WTC11 (cell line): ENCODE measurements around the gene OFD1. TPM values are rescaled to one million over a fixed set of nuclear protein-coding genes. Genes with fewer than 3 reads are reported as not detected.
A peak's percentile ranks its signal among the peaks of the same experiment; 100 is the strongest.

Source experiments
- ATAC-seq: fragments of 200-7000 bp; cut with Tn5 transposase; 2 replicates; pipeline ENCODE4 v1.10.0; 2021; ENCODE audit warnings: mild to moderate bottlenecking, moderate library complexity
- CTCF ChIA-PET: fragments of 300-600 bp; sonication (Branson Sonifier 250); formaldehyde crosslinking; loops from one replicate; lab custom pipeline; 2021; ENCODE audit warnings: antibody characterized with exemption; lab: Charles Lee
- POLR2A ChIA-PET: fragments of 350-600 bp; sonication (Branson Sonifier 250); formaldehyde crosslinking; loops from one replicate; lab custom pipeline; 2021; ENCODE audit warnings: antibody characterized with exemption; lab: Charles Lee
- DNase-seq: peaks from one replicate; pipeline ENCODE4 v3.0.0; 2021; ENCODE audit warnings: low spot score
- H3K27ac Mint-ChIP-seq: 2 replicates; pipeline ENCODE4 v1.8.0; 2021; ENCODE audit warnings: mixed read lengths
- H3K27me3 Mint-ChIP-seq: 2 replicates; pipeline ENCODE4 v1.8.0; 2021; ENCODE audit warnings: low read depth, mild to moderate bottlenecking, moderate library complexity, mixed read lengths
- H3K36me3 Mint-ChIP-seq: 2 replicates; pipeline ENCODE4 v1.8.0; 2021; ENCODE audit warnings: mixed read lengths
- H3K4me1 Mint-ChIP-seq: 2 replicates; pipeline ENCODE4 v1.8.0; 2022; ENCODE audit warnings: mixed read lengths
- H3K4me3 Mint-ChIP-seq: 2 replicates; pipeline ENCODE4 v1.8.0; 2021; ENCODE audit warnings: mild to moderate bottlenecking, moderate library complexity, mixed read lengths
- H3K9me3 Mint-ChIP-seq: 2 replicates; pipeline ENCODE4 v1.8.0; 2021; ENCODE audit warnings: mixed read lengths
- ATF3 ChIP-seq: sonication (generic); formaldehyde crosslinking; conservative IDR thresholded peaks from 2 replicates; pipeline ENCODE4 v1.8.1; 2022; ENCODE audit warnings: mild to moderate bottlenecking, missing genetic modification reagents
- CDX4 ChIP-seq: fragments of 250-450 bp; sonication (Bioruptor Pico); IDR thresholded peaks from 2 replicates; pipeline ENCODE4 v1.9.0; 2021; ENCODE audit warnings: moderate library complexity, mild to moderate bottlenecking, inconsistent platforms, borderline replicate concordance
- CREM ChIP-seq: sonication (generic); formaldehyde crosslinking; IDR thresholded peaks from 2 replicates; pipeline ENCODE4 v1.8.1; 2022; ENCODE audit warnings: mild to moderate bottlenecking, missing genetic modification reagents, moderate library complexity
- CTCF ChIP-seq: fragments of 200-600 bp; IDR thresholded peaks from 2 replicates; pipeline ENCODE4 v1.8.0; 2022; ENCODE audit warnings: antibody characterized with exemption
- E2F1 ChIP-seq: sonication (generic); formaldehyde crosslinking; IDR thresholded peaks from 2 replicates; pipeline ENCODE4 v1.8.0; 2022; ENCODE audit warnings: mild to moderate bottlenecking, missing genetic modification reagents
- E2F4 ChIP-seq: sonication (generic); formaldehyde crosslinking; IDR thresholded peaks from 2 replicates; pipeline ENCODE4 v1.8.1; 2022; ENCODE audit warnings: low read depth, mild to moderate bottlenecking, moderate library complexity, missing genetic modification reagents, borderline replicate concordance
- EMX1 ChIP-seq: fragments of 250-450 bp; sonication (Bioruptor Pico); IDR thresholded peaks from 2 replicates; pipeline ENCODE4 v1.8.0; 2021; ENCODE audit warnings: mild to moderate bottlenecking
- IRF1 ChIP-seq: sonication (generic); formaldehyde crosslinking; IDR thresholded peaks from 2 replicates; pipeline ENCODE4 v1.8.0; 2023; ENCODE audit warnings: missing genetic modification reagents
- JUN ChIP-seq: sonication (generic); formaldehyde crosslinking; IDR thresholded peaks from 2 replicates; pipeline ENCODE4 v1.8.0; 2023; ENCODE audit warnings: mild to moderate bottlenecking, missing genetic modification reagents
- MAX ChIP-seq: sonication (generic); formaldehyde crosslinking; IDR thresholded peaks from 2 replicates; pipeline ENCODE4 v1.8.0; 2022; ENCODE audit warnings: mild to moderate bottlenecking, missing genetic modification reagents
- MLX ChIP-seq: sonication (generic); formaldehyde crosslinking; IDR thresholded peaks from 2 replicates; pipeline ENCODE4 v1.8.1; 2023; ENCODE audit warnings: mild to moderate bottlenecking, missing genetic modification reagents, moderate library complexity
- NFATC4 ChIP-seq: fragments of 250-450 bp; sonication (Bioruptor Pico); IDR thresholded peaks from 2 replicates; pipeline ENCODE4 v1.9.0; 2021; ENCODE audit warnings: mild to moderate bottlenecking
- NFYB ChIP-seq: sonication (generic); formaldehyde crosslinking; conservative IDR thresholded peaks from 2 replicates; pipeline ENCODE4 v1.8.0; 2022; ENCODE audit warnings: low read depth, missing genetic modification reagents
- NR3C1 ChIP-seq: sonication (generic); formaldehyde crosslinking; conservative IDR thresholded peaks from 2 replicates; pipeline ENCODE4 v1.8.1; 2023; ENCODE audit warnings: low read depth, mild to moderate bottlenecking, missing genetic modification reagents
- PRRX2 ChIP-seq: fragments of 250-450 bp; sonication (Bioruptor Pico); IDR thresholded peaks from 2 replicates; pipeline ENCODE4 v1.8.0; 2021; ENCODE audit warnings: mild to moderate bottlenecking
- SMAD4 ChIP-seq: sonication (generic); formaldehyde crosslinking; IDR thresholded peaks from 2 replicates; pipeline ENCODE4 v1.8.0; 2022; ENCODE audit warnings: mild to moderate bottlenecking, missing genetic modification reagents
- SP1 ChIP-seq: sonication (generic); formaldehyde crosslinking; conservative IDR thresholded peaks from 2 replicates; pipeline ENCODE4 v1.8.1; 2022; ENCODE audit warnings: missing genetic modification reagents
- ZBTB21 ChIP-seq: sonication (generic); formaldehyde crosslinking; IDR thresholded peaks from 2 replicates; pipeline ENCODE4 v1.8.1; 2023; ENCODE audit warnings: mild to moderate bottlenecking, missing genetic modification reagents, borderline replicate concordance
- ZBTB43 ChIP-seq: sonication (generic); formaldehyde crosslinking; IDR thresholded peaks from 2 replicates; pipeline ENCODE4 v1.8.1; 2023; ENCODE audit warnings: mild to moderate bottlenecking, missing genetic modification reagents
- ZMAT4 ChIP-seq: fragments of 250-450 bp; sonication (Bioruptor Pico); IDR thresholded peaks from 2 replicates; pipeline ENCODE4 v1.9.0; 2021; ENCODE audit warnings: mild to moderate bottlenecking
- ZNF263 ChIP-seq: sonication (generic); formaldehyde crosslinking; IDR thresholded peaks from 2 replicates; pipeline ENCODE4 v1.8.1; 2022; ENCODE audit warnings: low read depth, mild to moderate bottlenecking, moderate library complexity, missing genetic modification reagents
- ZNF512 ChIP-seq: sonication (generic); formaldehyde crosslinking; IDR thresholded peaks from 2 replicates; pipeline ENCODE4 v1.8.1; 2022; ENCODE audit warnings: missing genetic modification reagents, borderline replicate concordance
- total RNA-seq: library from RNA; stranded (reverse); gene quantifications from 3 replicates; pipeline ENCODE4 v1.2.3, GENCODE V29; 2021

Gene OFD1
- total RNA-seq, 1 experiment from 2014 or later, result 23.4 TPM

- no peak for TF ChIP-seq IRF1 (CRISPR knock-in tag)
- no peak for TF ChIP-seq ZMAT4 (CRISPR knock-in tag)
- TF ChIP-seq, all 79 proteins: peak for 0
Measured at GRCh38 chrX:13793897-13794296, 59.3 kb downstream of the OFD1 start (continued).

GRCh38 chrX:13794417-13794816, 59.9 kb downstream of the OFD1 start:
- ATAC-seq, result no peak
- ChIA-PET CTCF (no interaction called here), POLR2A (no interaction called here)
- Mint-ChIP-seq H3K27me3 (no peaks in the 10 kb centered on the region), H3K27ac (peak overlapping the region; percentile 74), H3K4me1 (peaks cover 36% of the 10 kb centered on the region), H3K36me3 (peaks cover 2% of the 10 kb centered on the region; the same call in 1 of the 2 replicates), H3K9me3 (no peaks in the 10 kb centered on the region)
- DNase-seq, result no peak
- TF ChIP-seq PRRX2 (CRISPR knock-in tag) (no peak), IRF1 (CRISPR knock-in tag) (no peak), ATF3 (CRISPR knock-in tag) (no peak), ZNF512 (CRISPR knock-in tag) (no peak), CDX4 (CRISPR knock-in tag) (no peak), ZBTB21 (CRISPR knock-in tag) (no peak), ZNF263 (CRISPR knock-in tag) (no peak), E2F1 (CRISPR knock-in tag) (no peak), SP1 (CRISPR knock-in tag) (no peak), CREM (CRISPR knock-in tag) (no peak), NFATC4 (no peak), EMX1 (no peak), NR3C1 (no peak), CTCF (no peak), JUN (CRISPR knock-in tag) (no peak)
- TF ChIP-seq, all 79 proteins: peak for 0
- no peak overlapping the region for H3K4me3 Mint-ChIP-seq

- no peak for DNase-seq
- Mint-ChIP-seq H3K9me3 (peaks cover 8% of the 10 kb centered on the region), H3K36me3 (peaks cover 10% of the 10 kb centered on the region), H3K27me3 (no peaks in the 10 kb centered on the region), H3K4me3 (no peak overlapping the region), H3K27ac (no peak overlapping the region), H3K4me1 (peaks cover 32% of the 10 kb centered on the region)
- ATAC-seq, result no peak
- ChIA-PET CTCF (no interaction called here), POLR2A (no interaction called here)
- TF ChIP-seq MAX (CRISPR knock-in tag), result no peak
- no peak for TF ChIP-seq PRRX2 (CRISPR knock-in tag)
- TF ChIP-seq SMAD4 (CRISPR knock-in tag), result no peak
- no peak for TF ChIP-seq NFYB
- TF ChIP-seq ZBTB43 (CRISPR knock-in tag), result no peak
- no peak for TF ChIP-seq E2F4
- TF ChIP-seq CDX4 (CRISPR knock-in tag), result no peak
- TF ChIP-seq MLX (CRISPR knock-in tag), result no peak
Measured at GRCh38 chrX:13797512-13797911, 63.0 kb downstream of the OFD1 start.
